Heart left ventricle (tissue), 16 donors: ENCODE data around the gene ANP32E. TPM values are rescaled to one million over a fixed set of nuclear protein-coding genes. Genes with fewer than 3 reads are reported as not detected.

Experiments used
- ATAC-seq, 4 donors: fragments of 200-7000 bp; cut with Tn5 transposase; one replicate each; pipeline ENCODE4 v1.9.1; 2020 to 2022; ENCODE audit warnings: moderate library complexity in 4 of 4, mild to moderate bottlenecking in 3 of 4, moderate number of reproducible peaks in 1 of 4
- DNase-seq, 5 donors: peaks; one replicate each; pipeline ENCODE4 v3.0.0-alpha.2; 2020
- H3K27ac ChIP-seq, 12 donors: fragments of 200-600 bp; sonication (generic) in 4 of 12; one replicate each; pipeline versions ENCODE4 v1.5.0 to v1.8.0; 2016 to 2022; ENCODE audit warnings: mild to moderate bottlenecking in 2 of 12
- H3K27me3 ChIP-seq, 9 donors: fragments of 200-600 bp; sonication (generic) in 2 of 9; one replicate each; pipeline versions ENCODE4 v1.5.1 to v1.8.0; 2016 to 2022; ENCODE audit warnings: mild to moderate bottlenecking in 3 of 9
- H3K36me3 ChIP-seq, 9 donors: fragments of 200-600 bp; sonication (generic) in 2 of 9; one replicate each; pipeline versions ENCODE4 v1.5.0 to v1.8.0; 2018 to 2022; ENCODE audit warnings: mild to moderate bottlenecking in 2 of 9
- H3K4me1 ChIP-seq, 12 donors: fragments of 200-600 bp; sonication (generic) in 4 of 12; one replicate each; pipeline versions ENCODE4 v1.5.0 to v1.8.0; 2016 to 2022; ENCODE audit warnings: mild to moderate bottlenecking in 3 of 12
- H3K4me3 ChIP-seq, 12 donors: fragments of 200-600 bp; sonication (generic) in 4 of 12; one replicate each; pipeline versions ENCODE4 v1.5.0 to v1.8.0; 2017 to 2022; ENCODE audit warnings: mild to moderate bottlenecking in 9 of 12, moderate library complexity in 4 of 12
- H3K9me3 ChIP-seq, 12 donors: fragments of 200-600 bp; sonication (generic) in 4 of 12; one replicate each; pipeline versions ENCODE4 v1.5.0 to v1.8.0; 2016 to 2022; ENCODE audit warnings: mild to moderate bottlenecking in 1 of 12
- POLR2A ChIP-seq, 2 donors: fragments of 450-650 bp; IDR thresholded peaks; one replicate each; pipeline ENCODE4 v1.6.1; 2017; ENCODE audit warnings: antibody characterized with exemption in 2 of 2, mild to moderate bottlenecking in 2 of 2, moderate library complexity in 2 of 2
- WGBS, 4 donors: extraction: QIAGEN DNeasy Blood & Tissue Kit in 2 of 4; methylation state at CpG; one replicate each; pipeline versions ENCODE4 v1.1.5 to v1.1.7; 2013 to 2018; 5-methylcytosine and 5-hydroxymethylcytosine counted together
- intact Hi-C, 10 donors: fragments of 100-400 bp; cut with DNase I; formaldehyde crosslinking; loops; one replicate each; pipeline versions ENCODE4 v1.11.1 to v1.14.2; 2022
- polyA plus RNA-seq, 2 donors: library from polyadenylated mRNA; stranded (reverse); fragments of 200-250 nt; gene quantifications; one replicate each; pipeline ENCODE4 v1.2.3, GENCODE V29; 2013
- total RNA-seq, 9 donors: library from RNA; depleted of rRNA in 2 of 9; stranded (reverse); fragments of >200 nt in 2 of 9; fragmentation: NEBNext Ultra II Directional in 3 of 9; extraction: Animal tissue kit (Norgen Biotek cat#: 25700) in 3 of 9; gene quantifications; one replicate each; pipeline versions ENCODE4 v1.1.0 to v1.2.4, GENCODE V29; 2016 to 2023
- TF ChIP-seq, protein P1 (sequence below), 12 donors: fragments of 200-600 bp; sonication (generic) in 4 of 12; IDR thresholded peaks; one replicate each; pipeline versions ENCODE4 v1.5.0 to v1.8.0; 2018 to 2022; ENCODE audit warnings: antibody characterized with exemption in 12 of 12, mild to moderate bottlenecking in 5 of 12
- donor health status: ischemic (EF 13 %, LVEDD 7.1; RV severe dilation, severe dysfunction).
- donor health status: healthy with polysubstance abuse.
- donor health status: DM: no; HTN: yes; CAD: no.
- donor health status: DM: no; HTN: no; CAD: no.
- donor health status: ischemic (EF 25% LVEDD 6.9; RV normal size, moderate dysfunction).
- donor health status: ischemic (EF 25% LVEDD 5.7; RV mildly dilated, moderate dysfunction).
- donor health status: healthy.
- donor health status: DM: yes; HTN: yes; CAD: no.
- donor health status: ischemic (EF 35%, LVEDD 5.7; RV mildly dilated, moderate dysfunction).
- donor health status: nonischemic (EF 11% LVEDD 7.7; RV severe dilation, severe dysfunction).
- donor health status: DM: yes; HTN: yes; CAD: no.
- donor health status: PGD.
- donor health status: ischemic (EF 29% LVEDD 5.4; RV normal size, mild dysfunction).
- donor health status: nonischemic (EF 23%, LVEDD 6.1; RV moderate dilation, normal function).

Gene ANP32E
- total and polyA plus RNA-seq, 11 donors: 12.6 to 59.9 (median 33.6) TPM

DNA sequence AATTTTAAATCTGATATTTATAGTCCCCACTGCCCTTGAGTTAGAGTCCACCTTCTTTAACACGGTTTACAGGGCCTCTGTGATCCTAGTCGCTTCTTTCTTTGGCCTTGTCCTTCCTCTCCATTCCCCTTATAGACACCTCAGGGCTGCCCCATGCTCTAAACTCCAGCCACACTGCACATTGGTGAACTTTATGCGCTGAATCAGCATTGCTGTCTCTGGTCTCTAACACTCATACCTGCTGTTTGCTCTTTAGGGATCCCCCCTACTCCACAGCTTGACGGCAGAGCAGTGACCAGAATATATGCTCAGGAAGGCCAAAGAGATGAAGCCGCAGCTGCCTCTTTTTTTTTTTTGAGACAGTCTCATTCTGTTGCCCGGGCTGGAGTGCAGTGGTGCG lies 56.0 kb downstream of the ANP32E start:
- intact Hi-C loops: no loop called here
- Histone ChIP-seq H3K4me1 (peaks cover 0 to 53% (median 0%) of the 10 kb centered on the region in 12 donors), H3K36me3 (no peaks in the 10 kb centered on the region), H3K27me3 (no peaks in the 10 kb centered on the region), H3K9me3 (no peaks in the 10 kb centered on the region), H3K4me3 (no peak overlapping the region), H3K27ac (no peak overlapping the region)
- 90 to 93% (median 92%) methylated on average over 7 of the region's 7 CpGs for whole genome bisulfite sequencing, 4 donors
- DNase-seq (no peak), ATAC-seq (no peak)
- TF ChIP-seq POLR2A (IDR thresholded peaks at IDR 0.05): no peak
- TF ChIP-seq, protein P1, sequence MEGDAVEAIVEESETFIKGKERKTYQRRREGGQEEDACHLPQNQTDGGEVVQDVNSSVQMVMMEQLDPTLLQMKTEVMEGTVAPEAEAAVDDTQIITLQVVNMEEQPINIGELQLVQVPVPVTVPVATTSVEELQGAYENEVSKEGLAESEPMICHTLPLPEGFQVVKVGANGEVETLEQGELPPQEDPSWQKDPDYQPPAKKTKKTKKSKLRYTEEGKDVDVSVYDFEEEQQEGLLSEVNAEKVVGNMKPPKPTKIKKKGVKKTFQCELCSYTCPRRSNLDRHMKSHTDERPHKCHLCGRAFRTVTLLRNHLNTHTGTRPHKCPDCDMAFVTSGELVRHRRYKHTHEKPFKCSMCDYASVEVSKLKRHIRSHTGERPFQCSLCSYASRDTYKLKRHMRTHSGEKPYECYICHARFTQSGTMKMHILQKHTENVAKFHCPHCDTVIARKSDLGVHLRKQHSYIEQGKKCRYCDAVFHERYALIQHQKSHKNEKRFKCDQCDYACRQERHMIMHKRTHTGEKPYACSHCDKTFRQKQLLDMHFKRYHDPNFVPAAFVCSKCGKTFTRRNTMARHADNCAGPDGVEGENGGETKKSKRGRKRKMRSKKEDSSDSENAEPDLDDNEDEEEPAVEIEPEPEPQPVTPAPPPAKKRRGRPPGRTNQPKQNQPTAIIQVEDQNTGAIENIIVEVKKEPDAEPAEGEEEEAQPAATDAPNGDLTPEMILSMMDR (IDR thresholded peaks at IDR 0.05): no peak

DNA sequence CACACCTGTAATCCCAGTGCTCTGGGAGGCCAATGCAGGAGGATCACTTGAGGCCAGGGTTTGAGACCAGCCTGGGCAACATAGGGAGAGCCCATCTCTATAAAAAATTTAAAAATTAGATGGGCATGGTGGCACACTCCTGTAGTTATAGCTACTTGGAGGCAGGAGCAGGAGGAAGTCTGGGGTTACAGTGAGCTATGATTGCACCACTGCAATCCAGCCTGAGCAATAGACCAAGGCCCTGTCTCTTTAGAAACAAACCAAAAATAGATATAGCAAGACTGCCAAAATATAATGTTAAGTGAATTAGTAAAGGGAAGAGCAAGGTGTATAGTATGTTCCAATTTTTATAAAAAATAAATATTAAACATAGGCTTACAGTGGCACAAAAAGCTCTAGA lies 57.4 kb downstream of the ANP32E start:
- TF ChIP-seq, protein P1 (IDR thresholded peaks at IDR 0.05): no peak
- no peak for TF ChIP-seq POLR2A (IDR thresholded peaks at IDR 0.05)
- no peak for DNase-seq

DNA sequence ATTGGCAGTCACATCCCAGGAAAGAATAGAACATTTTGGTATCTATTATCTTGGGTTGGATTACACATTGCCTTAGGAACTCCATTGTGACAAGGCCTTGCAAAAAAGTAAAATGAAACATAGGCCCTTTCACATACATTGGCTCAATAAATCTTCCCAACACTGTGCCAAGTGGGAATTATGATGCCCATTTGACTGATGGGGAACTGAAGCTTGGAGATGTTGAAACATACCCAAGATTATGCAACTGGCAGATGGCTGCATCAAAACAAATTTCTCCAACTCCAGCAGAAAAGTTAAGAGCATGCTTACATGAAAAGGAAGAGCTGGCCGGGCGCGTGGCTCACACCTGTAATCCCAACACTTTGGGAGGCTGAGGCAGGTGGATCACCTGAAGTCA lies 59.3 kb downstream of the ANP32E start:
- H3K27me3 ChIP-seq: no peaks in the 10 kb centered on the region
- peak overlapping the region in 1 of 12 donors; percentile 64 for H3K27ac ChIP-seq
- TF ChIP-seq, protein P1 (IDR thresholded peaks at IDR 0.05): no peak
- no peak for TF ChIP-seq POLR2A (IDR thresholded peaks at IDR 0.05)
- no peaks in the 10 kb centered on the region for H3K9me3 ChIP-seq
- H3K4me1 ChIP-seq: peaks cover 0 to 40% (median 0%) of the 10 kb centered on the region in 12 donors
- no peaks in the 10 kb centered on the region for H3K36me3 ChIP-seq
- WGBS, 4 donors: 86 to 95% (median 94%) methylated on average over 3 of the region's 3 CpGs
- ATAC-seq: peak in 1 of 4 donors; percentile 57
- no peak overlapping the region for H3K4me3 ChIP-seq
- DNase-seq: no peak
- intact Hi-C loops: no loop called here

More for the DNA sequence above, 57.4 kb downstream of the ANP32E start:
- H3K36me3 ChIP-seq: no peaks in the 10 kb centered on the region
- H3K27me3 ChIP-seq: no peaks in the 10 kb centered on the region
- no peak overlapping the region for H3K4me3 ChIP-seq
- H3K27ac ChIP-seq: peak overlapping the region in 1 of 12 donors; percentile 27
- ATAC-seq: peak in 1 of 4 donors; percentile 55
- intact Hi-C loops: no loop called here
- H3K9me3 ChIP-seq: no peaks in the 10 kb centered on the region
- H3K4me1 ChIP-seq: peaks cover 0 to 45% (median 0%) of the 10 kb centered on the region in 12 donors

DNA sequence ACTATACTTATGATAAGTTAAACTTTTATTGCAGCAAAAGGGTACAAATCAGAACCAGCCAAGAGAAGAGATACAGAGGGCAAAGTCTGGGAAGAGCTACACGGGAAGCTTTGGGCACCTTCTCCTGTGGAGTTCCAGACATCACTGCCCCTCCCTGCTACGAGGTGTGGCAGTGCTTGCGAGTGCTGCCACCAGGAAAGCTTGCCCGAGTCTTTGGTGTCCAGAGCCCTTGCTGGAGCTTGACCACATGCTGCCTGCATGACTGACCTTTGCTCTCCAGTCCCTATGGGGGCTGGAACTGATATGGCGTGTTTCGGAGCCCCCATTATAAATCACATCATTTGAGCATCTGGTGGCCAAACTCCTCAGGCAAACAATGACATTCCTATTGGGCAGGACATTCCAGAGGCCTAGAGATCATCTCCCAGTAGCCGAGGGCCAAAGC lies 62.7 kb downstream of the ANP32E start:
- no peaks in the 10 kb centered on the region for H3K36me3 ChIP-seq
- no peaks in the 10 kb centered on the region for H3K9me3 ChIP-seq
- H3K4me1 ChIP-seq: peaks cover 0 to 26% (median 0%) of the 10 kb centered on the region in 12 donors
- H3K27ac ChIP-seq: no peak overlapping the region
- TF ChIP-seq, protein P1 (IDR thresholded peaks at IDR 0.05): no peak
- no peak for TF ChIP-seq POLR2A (IDR thresholded peaks at IDR 0.05)
- H3K27me3 ChIP-seq: no peaks in the 10 kb centered on the region
- WGBS, 4 donors: 74 to 86% (median 79%) methylated on average over 7 of the region's 7 CpGs
- no peak overlapping the region for H3K4me3 ChIP-seq
- intact Hi-C loops: no loop called here
- ATAC-seq (no peak), DNase-seq (no peak)
